Right hindlimb (tissue), 1 donor: ENCODE measurements around the gene TGFBR3.

ENCODE experiments used
- DNase-seq: peaks from one replicate; pipeline ENCODE4 v3.0.0-alpha.2; 2018

TGFBR3 gene

DNA sequence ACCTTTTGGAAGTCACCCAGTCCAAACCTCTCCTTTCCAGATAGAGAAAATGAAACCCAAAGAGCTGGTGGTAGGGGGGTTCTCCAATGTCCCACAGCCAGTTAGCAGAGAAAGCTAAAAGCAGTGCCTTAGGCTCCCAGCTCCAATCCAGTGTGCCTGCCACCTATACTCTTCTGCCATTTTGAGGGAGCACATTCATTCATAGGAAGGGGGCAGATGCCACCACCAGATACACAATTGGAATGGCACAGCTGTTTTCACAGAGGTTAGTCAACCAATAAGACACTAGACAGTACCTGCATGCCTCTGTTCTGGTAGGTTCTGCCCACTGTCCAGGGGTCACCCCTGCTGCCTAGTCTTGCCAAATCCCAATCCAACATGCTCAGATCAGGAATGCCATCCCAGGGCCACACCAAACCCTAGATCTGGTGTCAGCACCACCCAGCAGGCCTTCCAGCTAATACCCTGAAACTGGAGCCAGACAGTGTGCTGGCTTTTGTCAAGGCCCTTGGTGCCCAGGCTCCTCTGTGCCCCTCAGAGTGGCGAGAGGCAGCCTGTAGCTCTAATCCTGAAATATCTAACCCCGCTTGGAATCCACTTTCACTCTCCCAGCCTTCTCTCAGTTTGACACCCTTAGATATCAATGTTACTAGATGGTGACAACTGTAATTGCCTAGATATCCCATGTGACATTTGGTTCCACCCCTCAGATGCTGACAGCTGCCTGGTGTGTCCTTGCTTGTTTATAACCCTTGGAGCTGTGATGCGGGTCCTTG lies 178.6 kb downstream of the TGFBR3 start:
- DNase-seq, result no peak

DNA sequence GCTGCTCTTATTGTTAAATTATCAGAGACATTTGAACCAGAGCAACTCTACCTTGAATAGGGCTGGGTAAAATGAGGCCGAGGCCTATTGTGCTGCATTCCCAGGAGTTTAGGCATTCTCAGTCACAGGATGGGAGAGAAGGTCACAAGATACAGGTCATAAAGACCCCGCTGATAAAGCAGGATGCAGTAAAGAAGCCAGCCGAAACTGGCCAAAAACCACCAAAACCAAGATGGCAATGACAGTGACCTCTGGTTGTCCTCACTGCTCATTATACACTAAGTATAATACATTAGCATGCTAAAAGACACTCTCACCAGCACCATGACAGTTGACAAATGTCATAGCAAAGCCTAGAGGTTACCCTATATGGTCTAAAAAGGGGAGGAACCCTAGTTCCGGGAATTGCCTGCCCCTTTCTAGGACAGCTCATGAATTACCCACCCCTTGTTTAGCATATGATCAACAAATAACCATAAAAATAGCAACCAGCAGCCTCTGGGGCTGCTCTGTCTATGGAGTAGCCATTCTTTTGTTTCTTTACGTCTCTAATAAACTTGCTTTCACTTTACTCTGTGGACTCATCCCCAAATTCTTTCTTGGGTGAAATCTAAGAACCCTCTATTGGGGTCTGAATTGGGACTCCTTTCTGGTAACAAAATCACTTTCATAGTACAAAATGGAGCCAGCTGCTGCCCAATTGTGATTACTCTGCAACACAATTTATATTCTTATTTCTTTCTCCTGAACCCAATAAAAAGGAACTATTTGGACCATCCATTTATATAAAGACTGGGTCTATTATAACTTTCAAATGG lies 179.6 kb downstream of the TGFBR3 start:
- DNase-seq, result no peak

DNA sequence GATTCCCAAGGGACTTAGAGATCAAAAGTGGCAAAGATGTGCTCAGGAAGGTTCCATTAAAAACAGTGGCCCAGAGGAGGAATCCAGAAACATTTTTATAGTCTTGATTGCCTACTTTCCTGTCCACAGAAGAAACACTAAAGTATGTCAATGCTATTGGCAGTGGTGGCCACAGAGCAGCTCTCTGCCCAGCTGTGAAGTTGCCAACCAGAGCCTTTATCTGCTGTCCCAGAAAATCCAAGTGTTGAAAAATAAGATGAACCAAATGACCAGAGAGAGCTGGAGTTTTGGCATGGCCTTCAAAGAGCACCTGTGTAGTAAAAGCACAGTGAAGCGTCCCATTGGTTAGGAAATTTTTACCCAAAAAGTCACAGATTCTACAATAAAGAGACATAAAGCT lies 181.2 kb downstream of the TGFBR3 start:
- DNase-seq, result no peak

DNA sequence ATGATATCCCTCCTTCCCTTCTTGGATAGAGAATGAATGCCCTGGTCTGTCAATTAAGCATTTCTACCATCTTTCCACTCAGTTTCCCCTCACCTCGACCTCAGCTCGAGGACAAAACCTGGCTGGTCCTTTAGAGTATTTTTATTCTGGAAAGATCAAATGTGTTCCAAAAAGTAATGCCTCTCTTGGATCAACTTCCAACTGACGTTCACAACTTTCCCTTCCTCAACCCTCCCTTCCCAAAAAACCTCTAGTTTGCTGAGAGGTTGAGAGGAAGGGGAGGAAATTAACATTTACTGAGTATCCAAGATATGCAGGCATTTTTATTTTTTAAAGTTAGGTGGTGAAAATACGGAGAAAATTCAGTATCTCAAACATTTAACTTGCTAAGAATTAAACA lies 182.9 kb downstream of the TGFBR3 start:
- no peak for DNase-seq

DNA sequence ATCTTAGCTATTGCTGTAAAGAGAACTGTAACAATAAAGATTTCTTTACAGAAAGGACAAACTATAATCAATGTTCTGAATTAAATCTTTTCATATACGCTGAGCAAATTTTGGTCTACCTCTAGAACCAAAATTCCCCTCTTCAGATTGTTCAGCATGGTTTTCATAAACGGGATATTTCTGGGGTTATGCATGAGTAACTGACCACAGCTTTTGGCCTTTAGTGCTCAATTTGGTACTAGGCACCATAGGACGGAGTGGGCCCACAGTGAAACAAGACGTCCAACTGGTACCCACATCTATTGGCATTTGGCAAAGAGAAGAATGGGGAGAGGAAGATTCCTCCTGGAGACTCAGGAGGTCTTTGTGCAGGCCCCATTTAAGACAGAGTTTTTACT lies 184.5 kb downstream of the TGFBR3 start:
- DNase-seq, result no peak

DNA sequence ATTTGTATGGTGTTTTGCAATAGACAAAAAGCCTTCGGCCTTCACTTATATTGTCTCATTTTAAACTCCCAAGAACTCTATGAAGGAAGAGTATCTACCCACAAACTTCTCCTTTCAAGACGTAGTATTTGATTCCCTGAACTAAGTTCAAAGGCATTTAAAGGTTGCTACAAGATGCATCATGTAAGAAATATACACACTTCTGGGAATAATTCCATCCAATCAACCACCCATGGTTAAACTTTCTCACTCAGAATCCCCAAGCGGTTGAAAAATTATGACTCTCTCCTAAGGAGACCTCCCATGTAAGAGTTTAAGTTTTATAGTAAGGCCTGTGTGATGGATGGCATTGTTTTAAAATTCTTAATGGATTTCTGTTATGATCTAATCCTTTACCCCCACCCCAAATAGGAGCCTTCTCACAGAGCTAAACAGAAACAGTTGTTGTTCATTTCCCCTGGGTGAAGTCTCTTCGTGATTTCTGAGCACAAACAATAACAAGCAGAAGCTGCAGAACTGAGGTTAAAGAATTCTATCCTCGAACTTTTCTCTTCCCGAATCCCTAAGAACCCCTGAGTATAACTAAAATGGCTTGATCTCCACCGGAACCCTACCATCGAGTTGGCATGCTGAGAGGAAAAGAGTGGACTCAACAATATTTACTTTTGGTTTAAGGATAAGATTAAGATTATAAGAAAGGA lies 185.0 kb downstream of the TGFBR3 start:
- no peak for DNase-seq

DNA sequence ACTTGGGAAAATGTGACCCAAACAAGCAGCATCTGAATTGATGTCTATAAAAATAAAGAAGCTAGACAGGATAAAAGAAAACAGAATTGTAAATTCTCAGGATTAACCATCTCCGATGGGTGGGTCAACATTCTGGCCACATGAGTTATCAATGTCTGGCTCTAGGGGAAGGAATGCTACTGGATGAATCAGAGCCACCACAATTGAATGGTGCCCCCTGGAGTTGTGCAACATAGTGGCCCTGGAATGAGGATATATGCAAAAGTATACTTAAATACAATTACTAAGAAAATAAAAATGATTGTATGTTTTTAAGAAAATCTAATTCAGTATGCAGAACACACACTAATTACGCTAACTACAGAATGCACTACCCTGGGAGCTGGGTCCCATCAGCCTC lies 185.6 kb downstream of the TGFBR3 start:
- DNase-seq, result no peak

DNA sequence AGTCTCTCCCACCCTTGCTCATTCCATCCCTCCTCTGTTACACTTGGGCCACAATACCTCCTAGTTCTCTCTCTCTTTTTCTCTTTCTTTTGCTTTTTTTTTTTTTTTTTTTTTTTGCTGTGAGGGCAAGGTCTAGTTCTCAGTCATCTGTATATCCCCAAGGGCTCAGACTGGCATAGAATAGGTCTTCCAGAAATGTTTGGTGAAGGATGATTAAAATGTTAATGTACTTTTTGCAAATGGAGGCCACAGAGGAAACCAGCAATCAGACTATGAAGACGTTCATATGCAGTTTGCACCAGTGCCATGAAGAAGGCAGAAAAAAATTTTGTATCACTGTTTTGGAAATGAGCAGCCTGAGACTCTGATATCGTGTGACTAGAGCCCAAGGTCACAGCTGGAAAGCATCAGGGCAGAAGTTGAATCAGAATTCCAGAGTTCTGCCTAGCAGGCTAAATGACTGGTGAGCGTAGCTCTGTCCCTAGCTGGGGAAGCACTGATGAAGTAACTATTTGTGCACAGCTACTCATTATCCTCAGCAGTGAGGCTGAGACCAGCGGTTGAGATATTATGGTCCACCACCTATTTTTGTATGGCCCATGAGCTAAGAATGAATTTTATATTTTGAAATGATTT lies 186.5 kb downstream of the TGFBR3 start:
- DNase-seq, result peak; percentile 45

DNA sequence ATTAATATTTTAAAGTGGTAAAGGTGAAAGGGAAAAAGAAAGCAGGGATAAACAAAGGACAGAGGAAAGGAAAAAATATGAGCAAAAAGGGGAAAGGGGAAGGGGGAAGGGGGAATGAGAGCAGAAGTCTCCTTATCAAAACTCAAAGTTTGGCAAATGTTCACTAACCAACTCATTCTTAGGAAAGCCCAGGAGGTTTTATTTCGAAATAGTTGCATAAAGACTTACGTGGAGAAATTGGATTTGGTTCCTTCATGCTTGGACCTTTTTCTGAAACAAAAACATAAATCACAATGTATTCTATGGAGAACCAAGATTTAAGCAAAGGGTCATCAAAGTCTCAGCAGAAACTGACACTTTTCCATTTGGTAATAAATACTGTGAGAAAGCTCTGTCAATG lies 188.1 kb downstream of the TGFBR3 start:
- no peak for DNase-seq

DNA sequence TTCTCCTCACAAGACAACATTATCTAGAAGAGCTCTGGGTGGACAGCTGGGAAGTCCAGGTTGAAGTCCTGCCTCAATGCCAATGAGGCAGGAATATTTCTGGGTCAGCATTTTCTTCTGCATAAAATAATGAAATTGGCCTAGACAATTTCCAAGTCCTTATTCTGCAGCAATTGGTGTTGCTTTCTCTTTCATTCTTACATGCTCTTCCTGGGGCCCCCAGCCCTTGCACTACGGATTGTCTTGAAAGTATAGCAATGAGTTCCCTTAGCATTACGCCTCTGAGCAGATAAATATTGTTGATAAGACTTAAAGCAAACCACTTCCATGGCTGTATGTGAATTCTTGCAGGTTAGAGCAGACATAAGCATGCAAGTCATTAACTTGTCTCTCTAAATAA lies 188.5 kb downstream of the TGFBR3 start:
- DNase-seq, result no peak

DNA sequence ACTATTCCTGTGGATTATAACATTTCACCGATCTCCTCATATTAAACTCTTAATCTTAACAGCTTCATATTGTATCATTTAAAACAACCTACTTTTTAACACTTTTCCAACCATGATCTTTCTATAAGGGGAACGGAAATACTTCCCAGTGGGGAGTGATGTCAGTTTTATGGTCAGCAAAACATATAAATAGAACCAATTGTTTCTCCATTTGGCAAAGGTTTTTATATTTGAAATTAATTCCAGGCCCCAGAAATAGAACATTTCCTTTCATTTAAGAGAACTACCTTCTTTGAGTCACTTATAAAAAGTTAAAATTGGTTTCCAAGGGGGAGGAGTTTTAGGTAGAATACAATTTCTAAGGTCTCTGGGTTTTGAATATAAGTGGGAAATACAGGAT lies 189.6 kb downstream of the TGFBR3 start:
- no peak for DNase-seq

DNA sequence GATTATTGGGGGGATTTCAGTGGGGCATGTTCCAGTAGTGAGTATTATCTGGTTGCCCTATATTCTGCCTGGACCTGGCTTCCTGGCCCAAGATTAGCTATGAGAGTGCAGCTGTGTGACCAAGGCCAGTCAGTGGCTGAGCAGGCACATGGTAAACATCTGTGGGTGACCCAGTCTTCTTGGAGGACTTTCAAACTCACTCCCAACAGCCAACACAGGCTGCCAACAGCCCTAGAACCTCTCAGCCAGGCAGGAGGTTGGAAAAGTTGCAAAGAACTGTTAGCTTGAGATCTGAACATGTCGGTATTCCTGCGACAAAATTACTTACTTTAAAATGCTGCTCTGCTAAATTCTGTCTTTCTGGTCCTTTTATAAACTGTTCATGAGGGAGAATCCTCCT lies 192.4 kb downstream of the TGFBR3 start:
- DNase-seq, result peak; percentile 39

DNA sequence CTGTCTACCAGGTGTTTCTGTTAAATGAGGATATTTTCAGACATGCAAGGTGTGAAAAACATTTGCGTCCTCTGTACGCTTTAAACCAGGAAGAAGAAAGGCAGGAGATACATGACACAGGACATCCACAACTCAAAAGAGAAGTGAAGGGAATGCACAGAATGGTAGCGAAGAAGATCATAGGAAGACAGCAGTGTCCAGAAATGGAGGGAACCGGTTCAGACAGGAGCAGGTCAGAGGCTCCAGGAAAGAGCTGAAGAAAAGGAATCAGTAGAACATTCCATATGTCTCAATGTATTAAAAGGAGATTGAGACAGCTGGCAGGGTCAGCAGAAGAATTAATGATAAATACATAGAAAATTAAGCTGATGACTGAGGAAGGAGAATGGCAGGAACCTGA lies 194.4 kb downstream of the TGFBR3 start:
- no peak for DNase-seq

DNA sequence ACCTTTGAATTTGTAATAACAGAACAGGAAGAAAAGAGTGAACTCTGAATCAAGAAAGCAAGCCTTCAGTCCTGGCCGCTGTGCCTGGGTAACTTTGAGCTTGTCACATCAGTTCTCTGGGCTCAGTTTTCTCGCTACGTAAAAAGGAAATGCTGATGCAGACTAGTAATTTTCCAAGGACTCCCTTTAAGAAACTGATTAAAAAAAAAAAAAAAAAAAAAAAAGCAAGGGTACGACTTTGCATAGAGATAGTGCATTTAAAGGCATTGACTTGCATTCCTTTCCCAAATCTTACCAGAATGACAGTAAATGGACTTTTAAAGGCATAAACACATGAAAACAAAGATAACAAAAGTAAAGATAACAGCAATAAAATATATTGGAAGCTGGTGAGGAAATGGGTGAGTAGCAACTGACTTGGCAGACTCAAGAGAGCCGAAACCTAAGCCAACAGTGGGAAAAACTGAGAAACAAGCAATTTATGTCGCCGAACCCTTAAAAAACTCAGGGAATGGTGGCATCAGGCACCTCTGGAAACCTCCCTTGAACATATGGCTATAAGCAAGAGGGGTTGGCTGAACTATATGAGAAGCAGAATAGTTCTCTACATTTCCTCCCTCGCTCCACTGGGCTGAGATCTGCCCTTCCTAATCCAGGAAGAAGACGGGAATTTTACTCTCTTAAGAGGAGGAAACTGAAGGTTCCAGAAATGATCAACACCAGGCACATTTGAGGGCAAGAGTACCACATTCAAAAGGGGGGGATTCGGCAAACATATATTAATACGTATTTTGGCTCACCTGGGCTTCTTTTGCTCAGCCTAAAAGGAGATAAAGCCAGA lies 196.1 kb downstream of the TGFBR3 start:
- DNase-seq, result no peak

DNA sequence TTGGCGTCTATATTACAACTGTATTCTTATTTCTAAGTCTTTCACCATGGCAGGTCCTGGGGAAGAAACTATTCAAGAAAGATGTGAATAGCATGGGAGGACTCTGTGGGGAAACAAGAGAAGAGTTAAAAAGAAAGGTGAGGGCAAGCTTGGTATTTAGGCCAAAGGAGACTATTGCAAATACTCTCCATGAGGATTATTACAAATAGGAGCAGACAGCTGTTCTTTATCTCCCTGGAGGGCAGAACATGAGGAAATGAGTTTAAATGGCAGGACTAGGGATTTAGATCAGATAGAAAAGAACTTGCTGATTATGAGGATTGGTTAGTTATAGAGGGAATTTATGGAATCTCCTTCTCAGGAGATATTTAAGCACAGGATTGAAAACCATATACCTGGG lies 198.5 kb downstream of the TGFBR3 start:
- DNase-seq, result no peak

DNA sequence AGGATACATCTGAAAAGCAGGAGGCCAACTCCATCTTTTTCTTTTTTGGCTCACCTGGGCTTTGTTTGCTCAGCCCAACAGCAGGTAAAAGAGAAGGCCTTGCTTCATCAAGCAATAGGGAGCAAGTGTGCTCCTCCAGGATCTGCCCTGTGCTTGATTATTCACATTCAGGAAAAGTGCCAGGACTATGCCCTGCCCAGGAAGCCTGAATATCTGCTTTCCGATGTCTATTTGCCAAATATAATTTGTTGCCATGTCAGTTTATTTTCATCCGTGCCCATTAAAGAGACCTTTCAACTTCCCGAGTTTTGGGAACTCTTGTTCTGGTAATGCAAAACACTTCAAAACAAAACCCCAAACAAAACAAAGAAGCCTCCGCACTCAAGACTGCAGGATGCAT lies 200.0 kb downstream of the TGFBR3 start:
- no peak for DNase-seq

DNA sequence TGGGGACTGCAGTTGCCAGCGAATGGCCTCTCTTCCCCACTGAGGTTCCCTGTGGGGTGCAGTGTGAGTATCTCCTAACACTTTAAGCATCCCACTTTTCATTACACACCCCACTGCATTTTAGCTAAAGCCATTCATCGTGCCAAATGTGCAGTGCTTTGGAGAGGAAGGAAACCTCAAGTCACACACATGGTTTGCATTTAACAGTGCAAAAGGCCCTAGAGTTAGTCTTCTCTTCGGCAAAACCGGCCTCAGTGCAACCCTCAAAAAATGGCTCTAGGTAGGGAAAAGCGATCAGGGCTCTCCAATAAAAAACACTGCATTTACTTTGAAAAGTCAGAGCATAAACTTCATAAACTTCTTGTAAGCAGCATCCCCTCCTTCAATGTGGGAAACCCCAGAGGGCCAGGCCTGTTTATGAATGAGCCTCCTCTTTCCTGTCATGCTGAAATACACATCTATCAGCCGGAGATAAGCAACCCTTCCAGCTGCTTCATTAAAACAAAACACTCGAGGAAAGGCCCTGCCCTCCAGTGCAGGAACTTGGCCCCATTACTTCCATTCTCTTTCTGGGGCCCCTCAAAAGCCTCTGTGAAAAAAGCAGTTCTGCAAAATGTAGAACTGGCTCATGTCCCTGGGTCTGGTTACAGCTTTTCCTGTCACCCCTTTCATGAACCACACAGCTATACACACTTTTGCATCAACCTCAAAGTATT lies 201.3 kb downstream of the TGFBR3 start:
- peak; percentile 66 for DNase-seq

DNA sequence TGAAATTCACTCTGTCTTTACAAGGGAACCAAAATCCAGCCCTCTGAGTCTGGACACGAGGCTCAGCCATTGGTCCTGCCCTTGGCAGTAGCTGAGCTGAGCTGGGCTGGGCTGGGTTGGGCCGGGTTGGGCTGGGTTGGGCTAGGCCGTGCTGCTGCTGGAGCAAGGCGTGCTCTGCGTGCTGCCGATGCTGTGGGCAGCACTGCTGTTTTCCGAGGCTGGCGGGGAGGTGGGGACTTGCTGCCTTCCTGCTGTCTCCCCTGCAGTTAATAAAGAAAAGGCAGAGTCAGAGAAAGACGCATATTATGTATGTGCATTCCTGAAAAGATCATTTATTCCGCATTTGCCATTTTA lies 202.4 kb downstream of the TGFBR3 start:
- peak; percentile 57 for DNase-seq

DNA sequence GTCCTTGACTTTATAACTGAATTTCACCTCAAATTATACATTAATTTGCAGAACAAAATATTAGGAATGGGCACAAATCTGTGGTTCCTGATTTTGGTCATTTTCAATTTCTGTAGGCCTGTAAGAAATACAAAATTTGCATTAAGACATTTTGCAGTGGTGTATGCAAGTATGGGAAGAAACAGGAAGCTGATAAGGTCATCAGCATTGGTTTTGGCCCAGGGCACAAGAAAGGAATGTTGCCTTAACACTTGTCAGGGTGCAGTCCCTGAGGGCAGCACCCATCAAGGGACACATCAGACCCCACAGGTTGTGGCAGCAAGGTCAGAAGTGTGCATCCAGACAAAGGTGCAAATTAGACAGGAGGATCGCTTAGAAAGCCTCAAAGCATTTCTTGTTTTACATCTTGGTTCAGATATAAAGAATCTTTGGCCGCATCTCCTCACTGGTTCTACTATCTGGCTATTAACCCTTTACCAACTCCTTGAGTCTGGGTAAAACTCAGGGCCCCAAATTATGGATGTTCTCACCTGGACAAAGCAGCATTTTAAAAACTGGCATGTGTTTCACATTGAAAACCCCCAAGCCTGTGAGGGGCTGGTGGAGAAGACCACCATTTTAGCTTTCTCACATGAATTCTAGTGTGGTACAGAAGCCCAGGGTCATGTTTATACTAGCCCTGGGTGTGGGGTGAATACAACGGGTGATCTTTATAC lies 202.9 kb downstream of the TGFBR3 start:
- no peak for DNase-seq

DNA sequence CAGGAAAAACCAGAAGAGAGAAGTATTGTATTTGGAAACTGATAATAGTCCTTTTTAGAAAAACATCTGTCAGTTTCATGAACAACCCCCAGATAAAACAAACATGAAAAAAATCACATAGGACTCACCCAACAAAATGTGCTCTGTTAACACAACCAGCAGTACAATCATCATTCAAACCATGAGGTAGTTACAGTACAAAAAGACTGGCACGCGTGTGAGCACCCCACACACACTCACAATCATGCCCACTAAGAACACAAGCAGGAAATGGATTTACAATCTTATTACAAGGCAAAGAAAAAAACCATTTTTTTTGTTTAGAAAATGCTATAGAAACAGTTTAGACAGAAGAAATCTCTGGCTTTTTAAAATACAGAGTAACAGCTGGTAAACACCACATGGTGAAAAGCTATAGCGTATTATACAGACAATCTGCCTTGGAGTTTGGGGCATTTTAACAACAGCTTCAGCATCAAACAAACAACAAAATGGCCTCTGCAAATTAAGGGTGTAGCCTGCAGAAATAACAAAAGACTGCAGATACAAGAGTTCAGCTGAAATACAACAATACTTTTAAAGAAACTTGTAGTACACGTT lies 205.3 kb downstream of the TGFBR3 start:
- DNase-seq, result no peak

DNA sequence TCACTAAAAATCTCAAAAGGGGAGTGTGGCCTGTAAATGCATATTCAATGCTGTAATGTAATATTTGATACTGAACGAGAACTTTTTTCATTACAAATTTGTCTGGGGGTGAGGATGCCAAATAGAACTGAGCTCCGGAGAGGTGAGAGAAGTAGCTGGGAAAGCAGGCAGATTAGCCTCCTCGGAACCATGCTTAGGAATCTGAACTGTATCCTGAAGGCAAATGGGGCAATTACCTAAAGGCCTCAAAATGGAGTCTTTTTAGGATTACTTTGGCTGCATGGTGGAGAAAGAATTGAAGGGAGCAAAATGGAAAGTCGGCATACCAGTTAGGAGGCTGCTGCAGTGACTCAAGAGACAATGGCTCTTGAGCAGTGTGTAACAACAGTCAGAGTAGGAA lies 206.5 kb downstream of the TGFBR3 start:
- no peak for DNase-seq
